Prostate gland (tissue), 2 donors: Measurements from ENCODE around the gene ZFYVE9. TPM values are rescaled to one million over a fixed set of nuclear protein-coding genes. Genes with fewer than 3 reads are reported as not detected.

ENCODE experiments used
- DNase-seq: peaks from one replicate; pipeline ENCODE4 v3.0.0-alpha.2; 2019; ENCODE audit warnings: low spot score
- H3K27ac ChIP-seq, 2 donors: fragments of 200-600 bp; sonication (generic); 2 replicates each; pipeline ENCODE4 v1.5.1; 2017 to 2019
- H3K27me3 ChIP-seq: fragments of 200-600 bp; sonication (generic); replicated peaks from 2 replicates; pipeline ENCODE4 v1.5.1; 2019; ENCODE audit not compliant: insufficient read depth
- H3K36me3 ChIP-seq, 2 donors: fragments of 200-600 bp; sonication (generic); 1 replicate in 1 of 2; 2 replicates in 1 of 2; pipeline versions ENCODE4 v1.5.1 to v1.8.1; 2017 to 2019
- H3K4me1 ChIP-seq: fragments of 200-600 bp; sonication (generic); replicated peaks from 2 replicates; pipeline ENCODE4 v1.5.1; 2019
- H3K4me3 ChIP-seq, 2 donors: fragments of 200-600 bp; sonication (generic); 2 replicates each; pipeline ENCODE4 v1.5.1; 2017 to 2019
- H3K9me3 ChIP-seq: fragments of 200-600 bp; sonication (generic); 2 replicates; pipeline ENCODE4 v1.5.1; 2017
- POLR2A ChIP-seq: fragments of 450-650 bp; IDR thresholded peaks from one replicate; pipeline ENCODE4 v1.6.1; 2016; ENCODE audit warnings: antibody characterized with exemption, mild to moderate bottlenecking
- POLR2AphosphoS5 ChIP-seq: sonication (generic); formaldehyde crosslinking; IDR thresholded peaks from one replicate; pipeline ENCODE4 v1.6.1; 2017; ENCODE audit warnings: antibody characterized with exemption
- WGBS: methylation state at CpG from one replicate; pipeline ENCODE4 v1.1.5; 2018; 5-methylcytosine and 5-hydroxymethylcytosine counted together
- intact Hi-C: fragments of 100-400 bp; cut with DNase I; formaldehyde crosslinking; loops from one replicate; pipeline ENCODE4 v1.14.2; 2022
- total RNA-seq, 2 donors: library from RNA; depleted of rRNA; stranded (reverse); fragments of >200 nt; gene quantifications; one replicate each; pipeline ENCODE4 v1.1.0, GENCODE V29; 2016
- TF ChIP-seq, protein P1 (sequence below), 4 experiments: fragments of 200-600 bp in 2 of 4; fragments of 450-650 bp in 2 of 4; sonication (generic) in 2 of 4; IDR thresholded peaks; 1 replicate in 3 of 4; 2 replicates in 1 of 4; pipeline ENCODE4 v1.5.1; 2016 to 2019; ENCODE audit warnings: antibody characterized with exemption in 4 of 4, mild to moderate bottlenecking in 2 of 4, moderate library complexity in 2 of 4

ZFYVE9 gene
- total RNA-seq, 2 donors from 2014 or later, result 28.6 to 29.0 TPM

DNA sequence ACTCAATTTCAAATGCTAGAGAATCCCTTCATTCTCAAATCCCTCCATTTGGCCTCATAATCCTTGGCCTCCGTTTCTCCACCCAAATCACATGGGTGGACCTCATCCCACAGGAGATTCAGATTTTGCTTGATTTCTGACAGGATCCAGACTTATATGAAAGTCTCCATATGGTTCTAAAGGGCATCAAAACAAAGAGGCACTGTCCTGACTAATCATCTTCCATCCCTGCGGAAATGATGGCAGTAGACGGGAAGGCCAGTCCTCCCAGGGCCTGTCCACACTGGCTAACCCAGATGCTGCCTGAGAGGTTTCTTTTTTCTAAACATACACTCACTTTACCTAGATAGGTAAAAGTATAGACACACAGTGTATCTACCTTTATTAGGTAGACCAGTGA, 243.5 kb downstream of the ZFYVE9 start:
- intact Hi-C loops, result no loop called here
- no peaks in the 10 kb centered on the region for H3K9me3 ChIP-seq
- TF ChIP-seq POLR2A, result no peak
- TF ChIP-seq POLR2AphosphoS5, result no peak
- TF ChIP-seq, protein P1, sequence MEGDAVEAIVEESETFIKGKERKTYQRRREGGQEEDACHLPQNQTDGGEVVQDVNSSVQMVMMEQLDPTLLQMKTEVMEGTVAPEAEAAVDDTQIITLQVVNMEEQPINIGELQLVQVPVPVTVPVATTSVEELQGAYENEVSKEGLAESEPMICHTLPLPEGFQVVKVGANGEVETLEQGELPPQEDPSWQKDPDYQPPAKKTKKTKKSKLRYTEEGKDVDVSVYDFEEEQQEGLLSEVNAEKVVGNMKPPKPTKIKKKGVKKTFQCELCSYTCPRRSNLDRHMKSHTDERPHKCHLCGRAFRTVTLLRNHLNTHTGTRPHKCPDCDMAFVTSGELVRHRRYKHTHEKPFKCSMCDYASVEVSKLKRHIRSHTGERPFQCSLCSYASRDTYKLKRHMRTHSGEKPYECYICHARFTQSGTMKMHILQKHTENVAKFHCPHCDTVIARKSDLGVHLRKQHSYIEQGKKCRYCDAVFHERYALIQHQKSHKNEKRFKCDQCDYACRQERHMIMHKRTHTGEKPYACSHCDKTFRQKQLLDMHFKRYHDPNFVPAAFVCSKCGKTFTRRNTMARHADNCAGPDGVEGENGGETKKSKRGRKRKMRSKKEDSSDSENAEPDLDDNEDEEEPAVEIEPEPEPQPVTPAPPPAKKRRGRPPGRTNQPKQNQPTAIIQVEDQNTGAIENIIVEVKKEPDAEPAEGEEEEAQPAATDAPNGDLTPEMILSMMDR (IDR thresholded peaks at IDR 0.05), result no peak
- H3K27me3 ChIP-seq, result no peaks in the 10 kb centered on the region
- H3K36me3 ChIP-seq, result no peaks in the 10 kb centered on the region
- H3K4me1 ChIP-seq, result no peaks in the 10 kb centered on the region
- 97% methylated on average over 3 of the region's 3 CpGs for WGBS
- H3K27ac ChIP-seq, result no peak overlapping the region
- DNase-seq, result no peak
- no peak overlapping the region for H3K4me3 ChIP-seq

- Histone ChIP-seq H3K27me3 (no peaks in the 10 kb centered on the region), H3K4me3 (no peak overlapping the region), H3K36me3 (no peaks in the 10 kb centered on the region), H3K27ac (no peak overlapping the region), H3K9me3 (no peaks in the 10 kb centered on the region), H3K4me1 (no peaks in the 10 kb centered on the region)
- intact Hi-C loops, result no loop called here
- TF ChIP-seq POLR2A (no peak), POLR2AphosphoS5 (no peak)
- TF ChIP-seq, protein P1 (IDR thresholded peaks at IDR 0.05), result no peak
- no peak for DNase-seq
- WGBS, result 68% methylated on average over 5 of the region's 5 CpGs
Observed at GRCh38 chr1:52386458-52386857, 244.6 kb downstream of the ZFYVE9 start.

DNA sequence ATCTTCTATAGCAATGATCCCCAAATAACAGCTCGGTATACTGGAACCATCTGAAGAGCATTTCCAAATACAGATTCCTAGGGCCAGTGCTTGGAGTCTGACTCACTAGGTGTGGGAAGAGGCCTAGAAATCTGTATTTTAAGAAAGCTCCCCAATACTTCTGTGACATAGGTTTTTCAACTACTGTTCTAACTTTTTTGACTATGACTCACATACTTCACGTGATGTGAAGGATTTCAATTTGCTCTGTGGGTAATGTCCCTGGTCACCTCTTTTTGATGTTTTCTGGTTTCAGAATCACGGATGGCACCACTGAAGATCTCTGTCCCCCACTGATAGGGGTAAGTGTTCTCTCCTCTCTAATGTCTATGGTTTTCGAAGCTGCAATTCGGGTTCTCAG, 251.3 kb downstream of the ZFYVE9 start:
- no peak for DNase-seq
- intact Hi-C loops, result no loop called here
- Histone ChIP-seq H3K36me3 (no peaks in the 10 kb centered on the region), H3K4me1 (no peaks in the 10 kb centered on the region), H3K4me3 (no peak overlapping the region), H3K9me3 (no peaks in the 10 kb centered on the region), H3K27ac (no peak overlapping the region), H3K27me3 (no peaks in the 10 kb centered on the region)
- 98% methylated on average over 5 of the region's 5 CpGs for WGBS
- no peak for TF ChIP-seq POLR2AphosphoS5
- TF ChIP-seq POLR2A, result no peak
- TF ChIP-seq, protein P1 (IDR thresholded peaks at IDR 0.05), result no peak

Other genes with a start within 250 kb of the ZFYVE9 start
- 10 to 100 TPM in 1 of 2 donors, 1 to 10 TPM in 1; 8.5 to 23.6 TPM for gene RAB3B, start 151.4 kb upstream of the ZFYVE9 start, total RNA-seq
- gene KTI12, start 108.3 kb upstream of the ZFYVE9 start, total RNA-seq, result 10 to 100 TPM in 1 of 2 donors, 1 to 10 TPM in 1; 9.2 to 15.0 TPM
- gene TXNDC12, start 86.9 kb upstream of the ZFYVE9 start, total RNA-seq, result 10 to 100 TPM; 46.1 to 70.6 TPM
- 10 to 100 TPM; 34.7 to 39.0 TPM for gene BTF3L4, start 85.8 kb upstream of the ZFYVE9 start, total RNA-seq
- gene CC2D1B, start 224.1 kb downstream of the ZFYVE9 start, total RNA-seq, result 10 to 100 TPM; 24.2 to 43.9 TPM